ENCODE measurements around the gene ATP13A1.

DNA sequence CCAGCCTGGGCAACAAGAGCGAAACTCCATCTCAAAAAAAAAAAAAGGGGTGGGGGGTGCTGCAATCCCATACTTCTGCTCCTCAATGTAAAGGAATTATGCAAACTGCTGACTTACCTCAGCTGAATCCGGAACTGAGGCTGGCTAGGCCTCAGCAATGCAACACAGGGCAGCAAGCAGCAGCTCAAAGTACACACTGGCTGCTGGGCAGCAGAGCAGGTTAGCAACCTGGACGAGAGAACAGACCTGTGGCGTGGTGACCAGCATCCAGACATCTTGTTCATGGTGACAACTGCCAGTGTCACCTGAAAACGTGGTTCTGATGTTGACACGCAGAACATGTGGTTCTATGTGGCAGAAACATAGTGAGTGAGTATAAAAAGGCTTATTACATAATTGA lies 41.4 kb upstream of the ATP13A1 start:
- TF ChIP-seq POLR2A (IDR thresholded peaks at IDR 0.05; ENCODE audit: control extremely low read depth in 1 of 2, low read depth in 2 of 2, low read length in 2 of 2) (no peak), EP300 (IDR thresholded peaks at IDR 0.05; ENCODE audit: borderline replicate concordance in 1 of 2, low read depth in 2 of 2, low read length in 2 of 2) (no peak)
